ENCODE data around the gene LRRC51. TPM values are rescaled to one million over a fixed set of nuclear protein-coding genes. Genes with fewer than 3 reads are reported as not detected.
"Not testable (repeated sequence)": the region's sequence is repeated elsewhere in the genome, so short reads cannot be mapped to it uniquely, and the experiment has no call there.

The LRRC51 gene
- total and polyA plus RNA-seq, 7 donors, result 4.0 to 10.4 (median 5.8) TPM

GRCh38 chr11:72138821-72139390 lies 58.3 kb downstream of the LRRC51 start:
- H3K27me3 ChIP-seq (ENCODE audit: insufficient read depth in 3 of 3, low read length in 2 of 3), result no peaks in the 10 kb centered on the region

GRCh38 chr11:72139500-72139899 lies 58.9 kb downstream of the LRRC51 start:
- DNase-seq (no peak), ATAC-seq (no peak)
- Histone ChIP-seq H3K36me3 (ENCODE audit: insufficient read depth in 1 of 2, low read depth in 1 of 2) (no peaks in the 10 kb centered on the region), H3K9me3 (no peaks in the 10 kb centered on the region), H3K4me3 (no peak overlapping the region), H3K4me1 (no peaks in the 10 kb centered on the region), H3K27ac (no peak overlapping the region), H3K27me3 (ENCODE audit: insufficient read depth in 3 of 3, low read length in 2 of 3) (no peaks in the 10 kb centered on the region)
- 89 to 94% (median 91%) methylated on average over 11 of the region's 11 CpGs for WGBS, 3 donors
- intact Hi-C loops (cut with DNase I), result no loop called here
- no peak for TF ChIP-seq CTCF (IDR thresholded peaks at IDR 0.05)

More at GRCh38 chr11:72138821-72139390, 58.3 kb downstream of the LRRC51 start:
- H3K4me3 ChIP-seq, result no peak overlapping the region
- no peaks in the 10 kb centered on the region for H3K36me3 ChIP-seq (ENCODE audit: insufficient read depth in 1 of 2, low read depth in 1 of 2)
- 77 to 85% (median 84%) methylated on average over 12 of the region's 12 CpGs for WGBS, 3 donors
- intact Hi-C loops (cut with DNase I), result no loop called here
- no peak for ATAC-seq
- no peaks in the 10 kb centered on the region for H3K9me3 ChIP-seq
- H3K27ac ChIP-seq, result no peak overlapping the region
- H3K4me1 ChIP-seq, result no peaks in the 10 kb centered on the region
- TF ChIP-seq CTCF (IDR thresholded peaks at IDR 0.05), result no peak
- DNase-seq, result no peak

- no peaks in the 10 kb centered on the region for H3K36me3 ChIP-seq (ENCODE audit: insufficient read depth in 1 of 2, low read depth in 1 of 2)
- DNase-seq, result no peak
- ATAC-seq, result no peak
- intact Hi-C loops (cut with DNase I), result loop anchor here in 1 of 2 donors (2.0 kb wide), 1 partner anchor 40 kb away; no protein-coding TSS in a partner anchor
- H3K9me3 ChIP-seq, result no peaks in the 10 kb centered on the region
- H3K4me1 ChIP-seq, result no peaks in the 10 kb centered on the region
- 91 to 95% (median 92%) methylated on average over 2 of the region's 2 CpGs for whole genome bisulfite sequencing, 3 donors
- H3K27ac ChIP-seq, result no peak overlapping the region
- no peak overlapping the region for H3K4me3 ChIP-seq
- no peaks in the 10 kb centered on the region for H3K27me3 ChIP-seq (ENCODE audit: insufficient read depth in 3 of 3, low read length in 2 of 3)
- TF ChIP-seq CTCF (IDR thresholded peaks at IDR 0.05), result no peak
Observed at GRCh38 chr11:72140661-72141060, 60.0 kb downstream of the LRRC51 start.

- no peak for ATAC-seq
- H3K27ac ChIP-seq, result no peak overlapping the region
- DNase-seq, result no peak
- intact Hi-C loops (cut with DNase I), result loop anchor here in 1 of 2 donors (2.0 kb wide), 1 partner anchor 40 kb away; no protein-coding TSS in a partner anchor
- H3K4me1 ChIP-seq, result no peaks in the 10 kb centered on the region
- no peak overlapping the region for H3K4me3 ChIP-seq
- H3K27me3 ChIP-seq (ENCODE audit: insufficient read depth in 3 of 3, low read length in 2 of 3), result no peaks in the 10 kb centered on the region
- H3K36me3 ChIP-seq (ENCODE audit: insufficient read depth in 1 of 2, low read depth in 1 of 2), result no peaks in the 10 kb centered on the region
- no peak for TF ChIP-seq CTCF (IDR thresholded peaks at IDR 0.05)
- H3K9me3 ChIP-seq, result no peaks in the 10 kb centered on the region
- 77 to 83% (median 78%) methylated on average over 3 of the region's 3 CpGs for WGBS, 3 donors
Observed at GRCh38 chr11:72141066-72141465, 60.4 kb downstream of the LRRC51 start.

GRCh38 chr11:72142086-72142485 lies 61.4 kb downstream of the LRRC51 start:
- intact Hi-C loops (cut with DNase I), result not testable (repeated sequence)

GRCh38 chr11:72142543-72142942 lies 61.9 kb downstream of the LRRC51 start:
- H3K27me3 ChIP-seq (ENCODE audit: insufficient read depth in 3 of 3, low read length in 2 of 3); DNase-seq; H3K4me1 ChIP-seq; H3K27ac ChIP-seq; intact Hi-C loops (cut with DNase I); H3K36me3 ChIP-seq (ENCODE audit: insufficient read depth in 1 of 2, low read depth in 1 of 2); H3K4me3 ChIP-seq; H3K9me3 ChIP-seq; ATAC-seq: not testable (repeated sequence)
- 68 to 100% (median 75%) methylated on average over 1 of the region's 1 CpG for WGBS, 3 donors

More at GRCh38 chr11:72142086-72142485, 61.4 kb downstream of the LRRC51 start:
- H3K27ac ChIP-seq; H3K36me3 ChIP-seq (ENCODE audit: insufficient read depth in 1 of 2, low read depth in 1 of 2); H3K9me3 ChIP-seq; H3K4me3 ChIP-seq; DNase-seq; ATAC-seq; H3K4me1 ChIP-seq; H3K27me3 ChIP-seq (ENCODE audit: insufficient read depth in 3 of 3, low read length in 2 of 3): not testable (repeated sequence)
- 33 to 50% (median 38%) methylated on average over 1 of the region's 1 CpG for WGBS, 3 donors
